Smooth muscle cell (in vitro differentiated cells): ENCODE data around the gene YES1. TPM values are rescaled to one million over a fixed set of nuclear protein-coding genes. Genes with fewer than 3 reads are reported as not detected.

Experiments
- DNase-seq: peaks from one replicate; lab custom pipeline; 2025; ENCODE audit not compliant: unreplicated experiment; lab: John Stamatoyannopoulos, UW
- H2AFZ ChIP-seq: fragments of 200-600 bp; sonication (generic); 2 replicates; pipeline ENCODE4 v1.6.0; 2016; ENCODE audit warnings: antibody characterized with exemption, low read depth, mild to moderate bottlenecking
- H3F3A ChIP-seq: fragments of 200-600 bp; sonication (generic); 2 replicates; pipeline ENCODE4 v1.6.0; 2017; ENCODE audit warnings: antibody characterized with exemption, low read depth
- H3K27ac ChIP-seq: fragments of 200-600 bp; sonication (generic); 2 replicates; pipeline ENCODE4 v1.5.1; 2016; ENCODE audit warnings: low read depth, mild to moderate bottlenecking
- H3K27me3 ChIP-seq: fragments of 200-600 bp; sonication (generic); 2 replicates; pipeline ENCODE4 v1.6.1; 2016; ENCODE audit warnings: low read depth, mild to moderate bottlenecking
- H3K36me3 ChIP-seq: fragments of 200-600 bp; sonication (generic); 2 replicates; pipeline ENCODE4 v1.5.1; 2016; ENCODE audit warnings: low read depth
- H3K4me1 ChIP-seq: fragments of 200-600 bp; sonication (generic); 2 replicates; pipeline ENCODE4 v1.5.1; 2016; ENCODE audit warnings: low read depth
- H3K4me2 ChIP-seq: fragments of 200-600 bp; sonication (generic); 2 replicates; pipeline ENCODE4 v1.6.0; 2016; ENCODE audit warnings: mild to moderate bottlenecking
- H3K4me3 ChIP-seq: fragments of 200-600 bp; sonication (generic); 2 replicates; pipeline ENCODE4 v1.5.1; 2016; ENCODE audit warnings: mild to moderate bottlenecking
- H3K79me2 ChIP-seq: fragments of 200-600 bp; sonication (generic); 2 replicates; pipeline ENCODE4 v1.6.0; 2016; ENCODE audit warnings: low read depth, mild to moderate bottlenecking
- H3K9ac ChIP-seq: fragments of 200-600 bp; sonication (generic); 2 replicates; pipeline ENCODE4 v1.6.0; 2016; ENCODE audit warnings: low read depth
- H3K9me3 ChIP-seq: fragments of 200-600 bp; sonication (generic); replicated peaks from 2 replicates; pipeline ENCODE4 v1.5.1; 2016; ENCODE audit warnings: low read depth
- H4K20me1 ChIP-seq: fragments of 200-600 bp; sonication (generic); 2 replicates; pipeline ENCODE4 v1.6.0; 2016; ENCODE audit warnings: low read depth
- WGBS: methylation state at CpG from one replicate; pipeline ENCODE4 v1.1.7; 2016; ENCODE audit warnings: low lambda C conversion rate; 5-methylcytosine and 5-hydroxymethylcytosine counted together
- polyA plus RNA-seq: library from polyadenylated mRNA; unstranded; fragments of >200 nt; fragmentation: Nextera tagmentation; extraction: Ambion mirVana; gene quantifications from 2 replicates; pipeline ENCODE4 v1.2.1, GENCODE V29; 2016
- total RNA-seq: library from RNA; depleted of rRNA; stranded (reverse); fragments of >200 nt; gene quantifications from 2 replicates; pipeline ENCODE4 v1.2.3, GENCODE V29; 2014
- TF ChIP-seq, protein P1 (sequence below): fragments of 200-600 bp; sonication (generic); IDR thresholded peaks from 2 replicates; pipeline ENCODE4 v1.5.1; 2017; ENCODE audit warnings: borderline replicate concordance, mild to moderate bottlenecking, antibody characterized with exemption; ENCODE audit not compliant: insufficient read depth, poor library complexity, severe bottlenecking

The YES1 gene
- total and polyA plus RNA-seq, 2 experiments from 2014 or later: 22.6 to 179 TPM

GRCh38 chr18:808502-808901, 3.5 kb downstream of the YES1 start:
- H3K4me3 ChIP-seq: no peak overlapping the region
- H3F3A ChIP-seq: no peaks in the 10 kb centered on the region
- H4K20me1 ChIP-seq: peaks cover 78% of the 10 kb centered on the region
- peaks cover 81% of the 10 kb centered on the region for H3K79me2 ChIP-seq
- H3K27me3 ChIP-seq: no peaks in the 10 kb centered on the region
- no peak overlapping the region for H2AFZ ChIP-seq
- TF ChIP-seq, protein P1, sequence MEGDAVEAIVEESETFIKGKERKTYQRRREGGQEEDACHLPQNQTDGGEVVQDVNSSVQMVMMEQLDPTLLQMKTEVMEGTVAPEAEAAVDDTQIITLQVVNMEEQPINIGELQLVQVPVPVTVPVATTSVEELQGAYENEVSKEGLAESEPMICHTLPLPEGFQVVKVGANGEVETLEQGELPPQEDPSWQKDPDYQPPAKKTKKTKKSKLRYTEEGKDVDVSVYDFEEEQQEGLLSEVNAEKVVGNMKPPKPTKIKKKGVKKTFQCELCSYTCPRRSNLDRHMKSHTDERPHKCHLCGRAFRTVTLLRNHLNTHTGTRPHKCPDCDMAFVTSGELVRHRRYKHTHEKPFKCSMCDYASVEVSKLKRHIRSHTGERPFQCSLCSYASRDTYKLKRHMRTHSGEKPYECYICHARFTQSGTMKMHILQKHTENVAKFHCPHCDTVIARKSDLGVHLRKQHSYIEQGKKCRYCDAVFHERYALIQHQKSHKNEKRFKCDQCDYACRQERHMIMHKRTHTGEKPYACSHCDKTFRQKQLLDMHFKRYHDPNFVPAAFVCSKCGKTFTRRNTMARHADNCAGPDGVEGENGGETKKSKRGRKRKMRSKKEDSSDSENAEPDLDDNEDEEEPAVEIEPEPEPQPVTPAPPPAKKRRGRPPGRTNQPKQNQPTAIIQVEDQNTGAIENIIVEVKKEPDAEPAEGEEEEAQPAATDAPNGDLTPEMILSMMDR: no peak
- WGBS: 88% methylated on average over 2 of the region's 2 CpGs
- no peak overlapping the region for H3K27ac ChIP-seq
- no peak overlapping the region for H3K4me2 ChIP-seq
- H3K36me3 ChIP-seq: no peaks in the 10 kb centered on the region
- peaks cover 31% of the 10 kb centered on the region for H3K4me1 ChIP-seq
- H3K9me3 ChIP-seq: no peaks in the 10 kb centered on the region
- DNase-seq: no peak
- H3K9ac ChIP-seq: no peak overlapping the region

- WGBS: 71% methylated on average over 5 of the region's 5 CpGs
- Histone ChIP-seq H3K4me2 (no peak overlapping the region), H2AFZ (no peak overlapping the region), H3K27ac (no peak overlapping the region), H3K4me3 (no peak overlapping the region), H3K79me2 (peaks cover 85% of the 10 kb centered on the region), H3K36me3 (no peaks in the 10 kb centered on the region), H3F3A (no peaks in the 10 kb centered on the region), H3K4me1 (peaks cover 27% of the 10 kb centered on the region), H4K20me1 (peaks cover 83% of the 10 kb centered on the region), H3K9ac (no peak overlapping the region), H3K27me3 (no peaks in the 10 kb centered on the region), H3K9me3 (no peaks in the 10 kb centered on the region)
- TF ChIP-seq, protein P1: no peak
- no peak for DNase-seq
Measured at GRCh38 chr18:808086-808485, 4.0 kb downstream of the YES1 start.

GRCh38 chr18:805755-806110, 6.3 kb downstream of the YES1 start:
- H3F3A ChIP-seq: no peaks in the 10 kb centered on the region
- TF ChIP-seq, protein P1: no peak
- no peaks in the 10 kb centered on the region for H3K36me3 ChIP-seq
- no peaks in the 10 kb centered on the region for H3K27me3 ChIP-seq
- H3K9me3 ChIP-seq: no peaks in the 10 kb centered on the region
- no peak overlapping the region for H3K4me3 ChIP-seq
- no peak overlapping the region for H3K27ac ChIP-seq
- peaks cover 21% of the 10 kb centered on the region for H3K4me1 ChIP-seq
- H2AFZ ChIP-seq: no peak overlapping the region
- no peak overlapping the region for H3K4me2 ChIP-seq
- DNase-seq: no peak
- peaks cover 100% of the 10 kb centered on the region for H4K20me1 ChIP-seq
- 95% methylated on average over 2 of the region's 2 CpGs for WGBS
- H3K9ac ChIP-seq: no peak overlapping the region
- peaks cover 98% of the 10 kb centered on the region for H3K79me2 ChIP-seq

DNA sequence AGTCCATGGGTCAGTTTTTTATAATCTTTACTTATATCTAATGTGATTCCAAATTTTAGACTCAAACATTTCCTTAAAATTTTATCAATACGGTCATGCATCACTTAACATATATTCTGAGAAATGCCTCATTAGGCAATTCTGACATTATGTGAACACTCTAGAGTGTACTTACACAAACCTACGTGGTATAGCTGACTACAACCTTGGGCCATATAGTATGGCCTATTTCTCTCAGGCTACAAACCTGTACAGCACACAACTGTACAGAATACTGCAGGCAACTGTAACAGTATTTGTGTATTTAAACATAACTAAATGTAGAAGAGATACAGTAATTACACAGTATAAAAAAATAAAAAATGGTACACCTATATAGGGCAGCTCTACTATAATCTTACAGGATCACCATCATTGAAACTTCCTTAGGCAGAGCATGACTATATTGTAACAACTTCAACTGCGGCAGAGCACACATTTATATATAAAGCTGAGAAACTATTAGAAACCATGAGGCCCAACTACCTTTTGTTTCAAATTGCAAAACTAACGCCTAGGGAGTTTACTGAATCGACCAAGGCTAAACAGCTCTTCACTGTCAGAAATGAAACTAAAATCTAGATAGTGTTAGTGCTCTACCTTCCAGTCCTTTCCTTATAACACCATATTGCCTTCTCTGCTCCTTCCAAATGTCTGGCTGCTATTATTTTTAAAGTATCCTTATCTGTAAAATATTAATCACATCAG, 6.9 kb downstream of the YES1 start:
- H3K9me3 ChIP-seq: no peaks in the 10 kb centered on the region
- peaks cover 98% of the 10 kb centered on the region for H3K79me2 ChIP-seq
- H3K27me3 ChIP-seq: no peaks in the 10 kb centered on the region
- H3K9ac ChIP-seq: no peak overlapping the region
- H3K4me3 ChIP-seq: no peak overlapping the region
- WGBS: 93% methylated on average over 5 of the region's 5 CpGs
- no peak for DNase-seq
- no peak overlapping the region for H3K4me2 ChIP-seq
- peaks cover 100% of the 10 kb centered on the region for H4K20me1 ChIP-seq
- H3K36me3 ChIP-seq: no peaks in the 10 kb centered on the region
- H2AFZ ChIP-seq: no peak overlapping the region
- TF ChIP-seq, protein P1: no peak
- no peaks in the 10 kb centered on the region for H3F3A ChIP-seq
- H3K27ac ChIP-seq: no peak overlapping the region
- H3K4me1 ChIP-seq: peaks cover 15% of the 10 kb centered on the region
